Kidney glomerular epithelial cell (primary cell): ENCODE data around the gene XRRA1.
"Not testable (repeated sequence)": the region's sequence is repeated elsewhere in the genome, so short reads cannot be mapped to it uniquely, and the experiment has no call there.

Experiments
- DNase-seq: peaks from one replicate; lab custom pipeline; 2025; lab: John Stamatoyannopoulos, UW

The XRRA1 gene

DNA sequence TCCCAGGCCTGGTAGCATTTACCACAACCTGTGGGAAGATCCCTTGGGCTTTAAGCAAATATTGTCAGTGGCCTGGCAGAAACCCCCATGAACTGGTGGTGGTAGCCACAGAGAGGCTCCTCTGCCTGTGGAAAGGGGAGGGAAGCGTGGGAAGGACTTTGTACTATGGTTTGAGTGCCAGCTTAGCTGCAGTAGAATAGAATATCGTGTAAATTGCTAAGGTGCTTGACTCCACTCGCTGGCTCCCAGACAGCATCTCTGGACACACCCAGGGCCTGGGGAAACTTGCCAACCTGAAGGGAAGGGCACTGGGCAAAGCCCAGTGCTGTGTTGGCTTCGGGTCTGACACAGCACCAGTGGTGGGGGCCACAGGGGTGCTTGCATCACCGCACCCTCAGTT lies 52.6 kb downstream of the XRRA1 start:
- no peak for DNase-seq

GRCh38 chr11:74895340-74896116 lies 53.4 kb downstream of the XRRA1 start:
- DNase-seq = no peak

DNA sequence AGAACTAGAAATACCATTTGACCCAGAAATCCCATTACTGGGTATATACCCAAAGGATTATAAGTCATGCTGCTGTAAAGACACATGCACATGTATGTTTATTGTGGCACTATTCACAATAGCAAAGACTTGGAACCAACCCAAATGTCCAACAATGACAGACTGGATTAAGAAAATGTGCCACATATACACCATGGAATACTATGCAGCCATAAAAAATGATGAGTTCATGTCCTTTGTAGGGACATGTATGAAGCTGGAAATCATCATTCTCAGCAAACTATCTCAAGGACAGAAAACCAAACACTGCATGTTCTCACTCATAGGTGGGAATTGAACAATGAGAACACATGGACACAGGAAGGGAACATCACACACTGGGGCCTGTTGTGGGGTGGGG lies 55.9 kb downstream of the XRRA1 start:
- DNase-seq = not testable (repeated sequence)

GRCh38 chr11:74877132-74877531 lies 71.8 kb downstream of the XRRA1 start:
- DNase-seq = no peak

GRCh38 chr11:74871037-74871436 lies 77.9 kb downstream of the XRRA1 start:
- no peak for DNase-seq

DNA sequence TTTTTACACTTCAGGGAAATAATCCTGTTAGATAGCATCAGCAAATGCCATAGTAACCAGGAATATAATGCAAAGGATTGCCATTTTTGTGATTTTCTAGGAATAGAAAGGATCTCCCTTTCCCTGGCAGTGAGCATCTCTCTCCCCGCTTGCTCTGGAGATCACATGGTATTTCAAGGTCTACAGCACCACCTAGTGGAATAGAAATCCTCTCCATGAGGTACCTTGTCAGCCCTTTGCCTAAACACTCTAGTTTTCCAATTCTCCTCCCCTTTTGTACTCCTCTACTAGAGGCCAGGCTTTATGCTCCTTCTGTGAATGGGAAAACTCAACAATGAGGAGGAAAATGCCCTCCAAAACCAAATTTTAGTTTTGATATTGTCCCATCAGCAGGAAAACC lies 78.4 kb downstream of the XRRA1 start:
- no peak for DNase-seq

GRCh38 chr11:74866557-74866956 lies 82.3 kb downstream of the XRRA1 start:
- no peak for DNase-seq

DNA sequence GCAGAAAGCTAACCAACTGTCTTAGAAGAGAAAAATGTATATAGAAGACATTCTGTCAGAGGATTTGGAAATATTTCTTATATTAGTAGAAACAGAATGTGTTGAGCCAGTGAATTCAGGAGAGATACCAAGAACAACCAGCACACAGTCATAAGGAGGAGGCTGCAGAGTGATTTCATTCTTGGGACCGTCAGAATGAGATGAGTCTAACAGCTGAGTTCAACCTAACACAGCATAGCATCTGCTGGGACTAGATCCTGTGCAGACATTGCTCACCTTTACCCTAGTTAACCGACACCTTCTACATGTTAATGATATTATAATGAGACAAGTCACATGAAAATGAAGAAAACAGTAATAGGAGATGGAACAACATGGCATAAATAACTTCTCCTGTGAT lies 85.5 kb downstream of the XRRA1 start:
- DNase-seq = no peak

- DNase-seq = no peak
These were observed 88.1 kb downstream of the XRRA1 start for GRCh38 chr11:74860743-74861142.

DNA sequence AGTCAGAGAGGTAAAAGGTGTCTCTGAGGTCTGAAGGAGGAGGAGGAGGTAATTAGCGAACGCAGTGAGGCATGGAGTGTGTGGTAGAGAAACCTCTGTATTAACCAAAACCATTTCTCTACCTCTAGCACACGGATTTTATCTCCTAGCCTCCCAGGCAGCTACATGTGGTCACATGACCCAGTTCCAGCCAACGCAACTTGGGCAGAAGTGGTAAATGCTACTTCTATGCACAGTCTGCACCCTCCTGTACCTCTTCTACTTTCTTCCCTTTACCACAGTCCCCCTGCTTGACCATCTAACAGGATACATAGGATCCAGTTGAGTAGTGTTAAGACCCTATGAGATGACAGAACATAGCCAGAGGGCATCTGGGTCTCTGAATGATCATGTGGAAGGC lies 95.7 kb downstream of the XRRA1 start:
- no peak for DNase-seq

- no peak for DNase-seq
These were observed 99.1 kb downstream of the XRRA1 start for GRCh38 chr11:74849525-74850391.

GRCh38 chr11:74847895-74848294 lies 101.0 kb downstream of the XRRA1 start:
- no peak for DNase-seq

DNA sequence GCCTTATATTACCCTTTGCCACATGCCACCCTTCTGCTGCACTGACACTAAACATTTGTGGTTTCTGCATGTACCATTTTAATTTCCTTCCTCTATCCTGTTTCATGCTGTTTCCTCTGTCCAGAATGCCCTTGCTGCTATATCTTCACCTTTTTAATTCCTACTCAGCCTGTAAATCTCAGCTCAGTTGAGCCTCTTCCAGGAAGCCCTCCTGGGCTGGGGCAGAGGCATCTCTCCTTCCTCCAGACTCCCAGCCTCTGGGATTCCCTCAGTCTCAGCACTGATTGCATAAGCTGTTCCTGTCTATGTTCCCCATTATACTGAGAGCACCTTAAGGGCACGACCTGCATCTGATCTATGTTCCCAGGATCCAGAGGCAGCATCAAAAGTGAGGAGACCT lies 101.5 kb downstream of the XRRA1 start:
- DNase-seq = no peak

DNA sequence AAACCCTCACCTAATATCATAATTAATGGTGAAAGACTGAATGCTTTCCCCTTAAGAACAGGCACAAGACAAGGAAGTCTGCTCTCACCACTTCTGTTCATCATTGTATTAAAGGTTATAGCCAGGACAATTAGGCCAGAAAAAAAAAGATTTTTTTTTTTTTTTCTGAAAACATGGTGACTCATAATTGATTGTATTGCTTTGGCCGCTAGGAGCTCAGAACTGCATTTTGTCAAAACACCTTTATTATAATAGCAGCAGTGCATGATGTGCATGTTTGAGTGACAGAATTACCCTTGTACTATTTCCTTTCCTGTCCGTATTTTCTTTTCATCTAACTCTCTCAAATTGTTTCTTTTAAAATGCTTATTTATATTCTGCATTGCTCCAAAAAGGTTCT lies 102.1 kb downstream of the XRRA1 start:
- no peak for DNase-seq

DNA sequence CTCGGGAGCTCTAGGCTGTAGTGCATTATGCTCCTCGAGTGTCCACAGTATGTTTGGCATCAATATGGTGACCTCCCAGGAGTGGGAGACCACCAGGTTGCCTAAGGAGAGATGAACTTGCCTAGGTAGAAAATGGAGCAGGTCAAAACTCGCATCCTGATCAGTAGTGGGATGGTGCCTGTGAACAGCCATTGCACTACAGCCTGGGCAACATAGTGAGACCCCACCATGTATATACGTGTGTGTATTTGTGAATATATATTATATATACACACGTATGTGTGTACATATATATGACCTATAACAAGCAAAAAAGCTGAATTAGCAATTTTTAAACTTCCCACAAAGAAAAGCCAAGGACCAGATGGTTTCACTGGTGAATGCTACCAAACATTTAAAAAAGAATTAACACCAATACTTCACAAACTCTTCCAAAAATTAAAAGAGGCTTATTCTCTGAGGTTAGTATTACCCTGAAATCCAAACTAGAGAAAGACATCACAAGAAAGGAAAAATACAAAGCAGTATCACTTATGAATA lies 102.8 kb downstream of the XRRA1 start:
- no peak for DNase-seq

DNA sequence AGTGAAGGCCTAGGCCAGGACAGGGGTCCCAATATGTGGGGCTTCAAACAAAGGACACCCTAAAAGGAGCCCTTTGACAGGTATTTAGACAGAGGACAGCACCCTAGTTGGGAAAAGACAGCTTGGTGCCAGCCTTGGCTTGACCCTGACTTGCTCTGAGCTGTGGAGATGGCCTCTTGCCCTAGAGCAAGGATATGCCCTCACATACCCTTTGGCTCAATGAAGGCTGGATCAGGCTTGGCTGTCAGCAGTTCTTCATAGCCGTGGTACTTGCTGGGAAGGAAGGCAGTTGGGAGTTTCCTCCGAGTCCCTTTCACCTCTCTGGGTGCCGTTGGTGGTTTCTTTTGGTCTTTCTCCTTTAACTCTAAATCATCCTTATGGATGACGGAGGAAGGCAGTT lies 104.0 kb downstream of the XRRA1 start:
- DNase-seq = no peak

- no peak for DNase-seq
These were observed 104.8 kb downstream of the XRRA1 start for GRCh38 chr11:74844072-74844471.

- no peak for DNase-seq
These were observed 105.9 kb downstream of the XRRA1 start for GRCh38 chr11:74842967-74843366.

DNA sequence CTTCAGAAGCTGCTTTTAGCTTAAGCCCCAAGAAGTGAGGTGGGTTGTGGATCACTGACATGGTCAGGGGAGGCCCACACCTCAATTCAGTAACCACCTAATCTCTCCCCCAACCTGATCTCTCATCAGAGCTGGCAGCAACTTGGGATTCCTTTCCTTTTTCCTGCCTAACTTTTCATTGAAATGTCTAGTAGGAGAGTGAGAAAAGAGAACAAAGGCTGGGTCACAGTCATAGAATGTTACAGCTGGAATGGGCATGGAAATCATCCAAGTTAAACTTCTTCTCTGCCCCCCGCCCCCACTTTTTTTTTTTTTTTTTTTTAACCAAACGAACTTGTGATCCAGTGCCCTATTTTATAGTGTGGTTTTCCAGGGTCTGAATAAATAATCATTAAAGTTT lies 108.4 kb downstream of the XRRA1 start:
- no peak for DNase-seq

GRCh38 chr11:74839971-74840370 lies 108.9 kb downstream of the XRRA1 start:
- DNase-seq = no peak

- no peak for DNase-seq
These were observed 109.4 kb downstream of the XRRA1 start for GRCh38 chr11:74839446-74839845.

DNA sequence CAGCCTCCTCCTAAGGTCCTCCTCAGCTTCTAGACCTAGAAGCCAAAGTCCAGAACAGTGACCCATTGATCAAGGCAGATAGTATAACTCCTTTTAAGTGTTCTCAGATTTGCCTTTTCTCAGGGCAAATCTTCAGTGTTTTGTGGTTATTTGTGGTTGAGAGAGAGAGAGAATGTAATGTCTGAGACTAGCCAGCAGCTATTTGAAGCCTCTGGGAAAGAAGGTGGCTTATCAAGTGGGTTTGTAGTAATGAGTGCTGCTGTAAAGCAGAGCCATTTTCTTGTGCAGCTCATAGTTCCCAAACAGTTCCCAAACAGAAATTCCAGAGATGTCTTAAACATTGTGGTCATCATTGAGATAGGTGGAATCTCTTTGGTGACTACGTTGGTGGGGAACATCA lies 110.7 kb downstream of the XRRA1 start:
- DNase-seq = no peak

- no peak for DNase-seq
These were observed 111.7 kb downstream of the XRRA1 start for GRCh38 chr11:74837191-74837590.
